EH (cell line): ENCODE data around the gene SPNS2.

Source experiments
- DNase-seq: peaks from one replicate; pipeline ENCODE4 v3.0.0-alpha.2; 2015; ENCODE audit warnings: low read depth

SPNS2 gene

DNA sequence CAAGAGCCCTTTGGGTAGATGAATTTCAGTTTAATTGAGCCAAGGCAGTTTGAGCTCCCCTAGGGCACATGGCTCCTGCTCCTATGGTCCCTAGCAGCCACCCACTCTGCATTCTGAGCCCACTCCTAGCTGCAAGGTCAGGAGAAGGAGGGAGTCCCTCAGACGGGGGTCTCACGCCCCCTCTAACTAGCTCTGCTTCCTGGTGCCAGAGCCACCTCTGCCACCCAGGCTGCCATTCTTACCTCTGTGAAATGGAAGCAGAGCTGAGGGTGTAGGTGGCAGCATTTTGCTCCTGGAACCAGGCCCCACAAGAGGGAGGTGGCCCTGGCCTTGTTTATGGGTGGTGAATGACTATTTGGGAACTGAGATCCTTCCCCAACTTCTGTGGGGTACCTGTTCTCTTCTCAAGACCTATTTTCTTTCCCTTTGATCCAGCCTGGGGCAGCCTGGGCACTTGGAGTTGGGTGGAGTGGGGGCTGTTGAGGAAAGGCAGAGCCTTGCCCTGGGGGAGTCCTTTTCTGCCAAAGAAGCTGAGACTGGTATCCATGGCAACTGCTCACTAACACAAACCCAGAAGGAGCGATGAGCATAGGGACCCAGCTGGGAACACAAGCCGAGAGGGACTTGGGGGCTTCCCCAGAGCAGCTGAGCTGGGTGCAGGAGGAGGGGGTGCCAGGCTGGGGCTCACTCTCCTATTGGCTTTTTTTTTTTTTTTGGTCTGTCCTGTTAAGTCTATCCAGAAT is 4.8 kb downstream of the SPNS2 start:
- DNase-seq: no peak

- DNase-seq: no peak
Observed at GRCh38 chr17:4504188-4504587, 5.5 kb downstream of the SPNS2 start.

DNA sequence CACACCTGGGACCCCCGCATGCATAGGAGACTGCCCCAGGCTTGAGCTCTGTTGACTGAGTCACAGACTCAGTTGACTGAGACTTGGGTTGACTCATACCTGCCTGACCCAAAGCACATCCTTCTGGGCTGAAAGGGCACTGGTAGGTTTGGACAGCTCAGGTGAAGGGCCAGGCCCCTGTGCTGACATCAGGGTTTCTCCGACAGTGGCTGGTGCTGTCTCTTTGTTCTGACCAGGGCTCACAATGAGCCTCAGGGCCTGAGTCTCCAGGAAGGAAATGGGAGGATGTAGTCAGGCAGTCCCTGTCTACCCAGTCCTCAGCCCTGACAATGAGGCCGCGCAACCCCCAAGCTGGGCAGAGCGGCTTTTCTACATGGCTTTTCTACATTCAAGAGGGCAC is 6.5 kb downstream of the SPNS2 start:
- no peak for DNase-seq

- DNase-seq: no peak
Observed at GRCh38 chr17:4506175-4506813, 7.6 kb downstream of the SPNS2 start.

DNA sequence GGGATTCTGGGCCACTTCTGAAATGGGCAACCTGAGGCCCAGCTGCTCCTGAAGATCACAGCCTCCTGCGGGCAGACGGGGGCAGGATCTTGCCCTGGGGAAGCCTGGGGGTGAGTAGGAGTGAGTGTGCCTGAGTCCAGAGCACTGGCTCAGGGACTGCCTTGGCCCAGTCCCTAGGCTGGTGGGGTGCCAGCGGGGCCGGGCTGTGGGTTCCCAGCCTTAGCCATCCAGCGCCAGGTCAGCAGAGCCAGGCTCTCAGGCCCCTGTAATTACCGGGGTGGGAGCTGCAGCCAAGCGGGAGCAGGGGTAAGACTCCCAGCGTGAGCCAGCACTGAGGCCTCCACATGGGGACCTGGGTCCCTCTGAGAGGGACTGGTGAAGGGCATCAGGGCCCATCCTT is 8.2 kb downstream of the SPNS2 start:
- DNase-seq: no peak

DNA sequence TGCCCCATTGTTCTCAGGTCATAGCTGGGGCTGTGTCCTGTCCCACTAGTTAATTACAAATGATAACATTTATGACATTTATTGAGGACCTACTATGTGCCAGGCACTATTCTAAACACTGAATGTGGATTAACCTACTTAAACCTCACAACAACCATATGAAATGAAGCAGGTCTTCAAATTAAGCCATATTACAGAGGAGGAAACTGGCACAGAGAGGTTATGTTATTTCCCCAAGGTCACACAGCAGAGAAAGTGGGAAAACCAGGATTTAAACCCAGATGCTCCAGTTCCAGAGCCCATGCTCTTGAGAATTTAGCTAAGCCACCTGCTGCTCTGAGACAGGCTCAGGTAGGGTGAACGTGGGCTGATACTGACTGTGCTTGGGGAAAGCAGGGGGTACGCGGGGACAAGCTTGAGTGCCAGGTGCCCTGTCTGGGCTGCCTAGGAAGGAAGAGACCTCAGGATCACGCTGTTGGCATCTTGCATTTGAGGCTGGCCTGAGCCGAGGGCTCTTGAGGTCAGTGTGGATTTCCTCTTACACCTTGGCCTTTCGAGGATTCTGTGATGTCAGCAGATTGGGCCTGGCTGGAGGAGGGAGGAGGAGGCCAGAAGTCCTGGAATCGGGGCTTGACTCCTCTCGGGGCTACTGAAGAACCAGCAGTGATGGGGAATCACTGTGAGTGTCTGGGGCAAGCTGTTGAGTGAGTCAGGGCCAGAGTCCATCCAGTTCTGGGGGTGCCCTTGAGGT is 8.9 kb downstream of the SPNS2 start:
- no peak for DNase-seq

DNA sequence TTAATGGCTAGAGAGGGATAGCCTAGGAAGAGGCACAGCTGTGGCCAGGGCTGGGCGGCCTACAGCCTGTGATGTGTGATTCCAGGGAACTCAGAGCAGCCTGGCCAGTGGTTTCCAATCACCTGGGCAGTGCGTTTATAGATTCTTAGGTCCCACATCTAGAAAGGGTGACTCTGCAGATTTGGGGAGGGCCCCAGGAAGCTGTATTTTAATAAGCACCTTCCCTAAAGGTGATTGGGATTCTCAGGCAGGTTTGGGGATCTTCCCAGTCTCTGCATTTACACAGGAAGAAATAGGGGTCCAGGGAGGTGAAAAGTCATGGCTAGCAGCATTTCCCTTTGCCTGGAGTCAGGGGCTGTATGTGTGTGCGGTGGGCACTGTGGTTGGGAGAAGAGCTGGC is 9.5 kb downstream of the SPNS2 start:
- DNase-seq: no peak

- no peak for DNase-seq
Observed at GRCh38 chr17:4509401-4509800, 10.7 kb downstream of the SPNS2 start.

GRCh38 chr17:4509923-4510617 is 11.4 kb downstream of the SPNS2 start:
- DNase-seq: no peak

DNA sequence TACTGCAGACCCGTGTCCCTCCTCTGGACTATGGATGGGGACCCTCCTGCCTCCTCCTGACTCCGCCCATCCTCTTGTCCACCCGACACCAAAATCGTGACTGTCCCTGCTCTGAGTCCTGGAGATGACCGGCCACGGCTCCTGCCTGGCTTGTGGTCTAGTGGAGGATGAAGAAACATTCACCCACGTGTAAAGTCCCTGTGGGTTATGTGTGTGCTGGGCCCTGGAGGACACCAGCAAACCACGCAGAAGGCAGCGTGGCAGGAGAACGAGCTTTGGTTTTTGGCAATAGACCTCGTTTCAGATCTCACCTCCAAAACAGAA is 11.9 kb downstream of the SPNS2 start:
- no peak for DNase-seq

GRCh38 chr17:4511199-4511932 is 12.7 kb downstream of the SPNS2 start:
- no peak for DNase-seq

DNA sequence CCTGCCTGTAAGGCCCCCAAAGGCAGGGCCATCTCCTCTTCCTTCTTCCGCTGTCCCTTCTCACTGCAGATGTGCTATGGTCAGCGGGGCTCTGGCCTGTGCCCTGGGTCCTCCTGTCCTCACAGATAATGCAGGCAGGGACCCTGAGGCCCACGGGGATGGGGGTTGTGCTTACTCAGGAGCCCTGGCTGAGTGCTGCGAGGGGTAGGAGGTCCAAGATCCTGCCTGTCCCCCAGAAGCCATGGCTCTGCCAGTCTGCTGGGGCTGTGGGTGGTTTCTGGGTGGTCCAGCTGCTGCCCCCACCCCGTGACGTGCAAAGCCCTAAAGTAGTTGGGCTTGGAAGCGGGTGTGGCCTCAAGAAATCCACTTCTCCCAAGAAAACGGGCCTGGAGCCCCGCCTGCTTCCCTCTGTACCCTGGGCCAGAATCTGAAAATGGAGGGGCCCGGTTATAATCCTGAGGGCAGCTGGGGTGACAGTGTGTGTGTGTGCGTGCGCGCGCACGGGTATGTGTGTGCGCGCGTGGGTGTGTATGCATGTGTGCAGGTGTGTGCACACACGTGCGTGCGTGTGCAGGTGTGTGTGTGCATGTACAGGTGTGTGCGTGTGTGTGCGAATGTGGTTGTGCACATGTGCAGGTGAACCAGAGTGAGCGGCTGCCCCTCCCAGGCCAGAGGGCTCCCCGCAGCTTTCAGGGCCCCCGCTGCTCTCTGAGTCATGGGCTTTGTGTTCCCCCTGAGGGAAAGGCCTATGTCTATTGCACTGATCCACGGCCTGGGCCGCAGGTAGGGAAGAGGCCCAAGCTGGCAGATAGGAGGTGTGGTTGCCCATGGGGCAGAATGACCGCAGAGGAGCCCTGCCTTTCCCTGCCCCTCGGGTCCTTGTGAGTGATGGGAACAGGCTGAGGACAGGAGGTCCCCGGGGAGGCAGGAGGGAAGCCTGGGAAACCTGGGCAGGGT is 13.8 kb downstream of the SPNS2 start:
- DNase-seq: no peak

DNA sequence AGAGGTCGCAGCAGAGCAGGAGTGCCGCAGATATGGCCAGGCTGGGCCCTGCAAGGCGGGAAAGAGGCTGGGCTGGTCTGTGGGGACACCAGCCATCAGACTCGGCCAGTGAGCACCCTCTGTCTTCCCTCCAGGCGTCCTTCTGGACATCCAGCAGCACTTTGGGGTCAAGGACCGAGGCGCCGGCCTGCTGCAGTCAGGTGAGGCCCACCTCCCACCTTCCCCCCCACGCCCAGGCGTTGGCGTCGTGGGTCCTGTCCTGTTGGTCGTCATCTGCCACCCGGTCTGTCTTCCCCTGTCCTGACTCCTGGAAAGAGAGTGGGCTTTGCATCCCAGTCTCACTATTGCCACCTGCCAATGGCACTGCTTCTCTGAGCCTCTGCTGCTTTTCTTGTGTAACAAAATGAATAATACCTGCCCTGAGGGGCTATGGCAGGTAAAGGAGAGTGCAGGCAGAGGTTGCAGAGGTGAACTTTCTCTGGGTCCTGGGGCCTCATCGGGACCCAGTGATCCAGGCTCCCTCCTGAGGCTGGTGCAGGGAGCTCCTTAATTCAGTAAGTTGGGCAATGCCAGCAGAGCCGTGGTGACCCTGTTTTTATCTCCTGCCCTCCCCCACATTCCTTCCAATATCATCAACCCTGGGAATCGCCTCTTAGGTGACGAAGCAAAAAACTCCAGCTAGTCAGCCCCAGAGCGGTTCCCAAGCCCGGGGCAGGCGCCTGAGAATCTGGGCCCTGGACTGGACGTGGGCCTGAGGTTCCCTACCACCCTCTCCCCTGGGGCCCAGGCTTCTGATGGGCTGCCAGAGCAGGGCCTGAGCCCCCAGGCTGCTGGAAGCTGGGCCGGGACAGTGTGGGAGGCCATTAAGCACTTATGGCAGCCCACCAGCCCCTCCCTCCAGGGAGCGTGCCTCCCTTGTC is 14.7 kb downstream of the SPNS2 start:
- DNase-seq: no peak

GRCh38 chr17:4514206-4514605 is 15.5 kb downstream of the SPNS2 start:
- DNase-seq: no peak

GRCh38 chr17:4514779-4515178 is 16.1 kb downstream of the SPNS2 start:
- no peak for DNase-seq

- DNase-seq: no peak
Observed at GRCh38 chr17:4515501-4515900, 16.8 kb downstream of the SPNS2 start.

DNA sequence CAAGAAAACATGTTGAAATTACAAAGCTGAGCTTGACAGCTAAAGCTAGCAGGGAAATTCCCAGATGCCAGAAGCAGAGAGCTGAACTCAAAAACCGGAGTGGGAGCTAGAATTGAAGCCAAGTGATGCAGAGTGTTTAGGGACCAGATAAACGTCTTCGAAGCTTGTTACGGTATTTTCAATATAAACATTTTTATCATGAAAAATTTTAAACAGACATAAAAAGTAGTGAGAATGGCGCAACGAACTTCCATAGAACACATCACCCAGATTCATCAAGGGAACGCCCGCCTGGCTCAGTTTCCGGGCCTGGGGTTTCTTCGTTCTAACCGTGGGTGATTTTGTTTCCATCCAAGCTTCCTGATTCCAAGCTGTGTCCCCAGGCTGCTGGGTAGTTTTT is 18.1 kb downstream of the SPNS2 start:
- no peak for DNase-seq

GRCh38 chr17:4518901-4519300 is 20.2 kb downstream of the SPNS2 start:
- DNase-seq: no peak

GRCh38 chr17:4519361-4519788 is 20.7 kb downstream of the SPNS2 start:
- DNase-seq: no peak
